ENCODE results near the gene KCNJ12.
"Not testable (repeated sequence)": the region's sequence is repeated elsewhere in the genome, so short reads cannot be mapped to it uniquely, and the experiment has no call there.

KCNJ12 gene

GRCh38 chr17:21376081-21376758 is at the start of gene KCNJ12:
TSS of gene KCNJ12 (plus strand) at chr17:21376357. CDS start at chr17:21415343, 38,986 bp downstream.
- DNase-seq (ENCODE audit: low read depth, low spot score) = no peak

- not testable (repeated sequence) for DNase-seq (ENCODE audit: low read depth, low spot score)
Measured at GRCh38 chr17:21327921-21328320, 48.2 kb upstream of the KCNJ12 start.

GRCh38 chr17:21328778-21329177 is 47.4 kb upstream of the KCNJ12 start:
- not testable (repeated sequence) for DNase-seq (ENCODE audit: low read depth, low spot score)

- no peak for DNase-seq (ENCODE audit: low read depth, low spot score)
Measured at GRCh38 chr17:21330436-21331160, 45.6 kb upstream of the KCNJ12 start.

GRCh38 chr17:21336541-21337294 is 39.4 kb upstream of the KCNJ12 start:
- not testable (repeated sequence) for DNase-seq (ENCODE audit: low read depth, low spot score)

- DNase-seq (ENCODE audit: low read depth, low spot score) = not testable (repeated sequence)
Measured at GRCh38 chr17:21337981-21338625, 38.1 kb upstream of the KCNJ12 start.

- DNase-seq (ENCODE audit: low read depth, low spot score) = no peak
Measured at GRCh38 chr17:21339011-21339410, 37.1 kb upstream of the KCNJ12 start.

GRCh38 chr17:21339571-21339970 is 36.6 kb upstream of the KCNJ12 start:
- DNase-seq (ENCODE audit: low read depth, low spot score) = not testable (repeated sequence)

GRCh38 chr17:21340407-21340806 is 35.8 kb upstream of the KCNJ12 start:
- DNase-seq (ENCODE audit: low read depth, low spot score) = not testable (repeated sequence)

- not testable (repeated sequence) for DNase-seq (ENCODE audit: low read depth, low spot score)
Measured at GRCh38 chr17:21341279-21341678, 34.9 kb upstream of the KCNJ12 start.

- DNase-seq (ENCODE audit: low read depth, low spot score) = not testable (repeated sequence)
Measured at GRCh38 chr17:21341925-21342540, 34.1 kb upstream of the KCNJ12 start.

GRCh38 chr17:21343061-21343949 is 32.9 kb upstream of the KCNJ12 start:
- DNase-seq (ENCODE audit: low read depth, low spot score) = not testable (repeated sequence)

- not testable (repeated sequence) for DNase-seq (ENCODE audit: low read depth, low spot score)
Measured at GRCh38 chr17:21344801-21345200, 31.4 kb upstream of the KCNJ12 start.

- DNase-seq (ENCODE audit: low read depth, low spot score) = no peak
Measured at GRCh38 chr17:21345236-21345635, 30.9 kb upstream of the KCNJ12 start.

- DNase-seq (ENCODE audit: low read depth, low spot score) = not testable (repeated sequence)
Measured at GRCh38 chr17:21346107-21346506, 30.1 kb upstream of the KCNJ12 start.

GRCh38 chr17:21346651-21347250 is 29.4 kb upstream of the KCNJ12 start:
- DNase-seq (ENCODE audit: low read depth, low spot score) = not testable (repeated sequence)

- DNase-seq (ENCODE audit: low read depth, low spot score) = not testable (repeated sequence)
Measured at GRCh38 chr17:21347660-21348059, 28.5 kb upstream of the KCNJ12 start.

- not testable (repeated sequence) for DNase-seq (ENCODE audit: low read depth, low spot score)
Measured at GRCh38 chr17:21348081-21348925, 27.9 kb upstream of the KCNJ12 start.

GRCh38 chr17:21348926-21349261 is 27.3 kb upstream of the KCNJ12 start:
- DNase-seq (ENCODE audit: low read depth, low spot score) = not testable (repeated sequence)

Data from smooth muscle cell of the brain vasculature (primary cell).